HG03060 (cell line): ENCODE measurements around the gene GPR21.

ENCODE experiments used
- ATAC-seq: cut with Tn5 transposase; IDR thresholded peaks from one replicate; pipeline ENCODE4 v1.9.1; 2021; ENCODE audit warnings: low read depth, moderate number of reproducible peaks; ENCODE audit not compliant: unreplicated experiment

GPR21 gene

GRCh38 chr9:123062351-123063176 is 29.1 kb downstream of the GPR21 start:
- no peak for ATAC-seq

GRCh38 chr9:123063177-123063598 is 29.7 kb downstream of the GPR21 start:
- ATAC-seq: no peak

- ATAC-seq: no peak
Observed at GRCh38 chr9:123063896-123064295, 30.4 kb downstream of the GPR21 start.

- no peak for ATAC-seq
Observed at GRCh38 chr9:123064716-123065115, 31.2 kb downstream of the GPR21 start.

DNA sequence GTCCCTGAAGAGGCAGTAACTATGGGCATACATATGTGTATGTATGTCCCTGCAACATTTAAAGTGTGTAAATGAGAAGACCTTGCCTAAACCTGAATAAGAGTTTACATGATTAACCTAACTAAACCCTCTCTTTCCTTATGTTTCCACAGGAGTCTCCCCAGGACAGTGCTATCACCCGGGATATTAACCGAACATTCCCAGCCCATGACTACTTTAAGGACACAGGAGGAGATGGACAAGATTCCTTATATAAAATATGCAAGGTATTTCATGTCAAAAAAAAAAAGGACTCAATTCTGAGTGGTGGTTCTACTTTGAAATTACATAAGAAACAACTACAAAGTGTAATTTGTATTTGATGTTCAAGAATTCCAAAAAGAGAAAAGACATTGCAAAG is 31.7 kb downstream of the GPR21 start:
- ATAC-seq: no peak

DNA sequence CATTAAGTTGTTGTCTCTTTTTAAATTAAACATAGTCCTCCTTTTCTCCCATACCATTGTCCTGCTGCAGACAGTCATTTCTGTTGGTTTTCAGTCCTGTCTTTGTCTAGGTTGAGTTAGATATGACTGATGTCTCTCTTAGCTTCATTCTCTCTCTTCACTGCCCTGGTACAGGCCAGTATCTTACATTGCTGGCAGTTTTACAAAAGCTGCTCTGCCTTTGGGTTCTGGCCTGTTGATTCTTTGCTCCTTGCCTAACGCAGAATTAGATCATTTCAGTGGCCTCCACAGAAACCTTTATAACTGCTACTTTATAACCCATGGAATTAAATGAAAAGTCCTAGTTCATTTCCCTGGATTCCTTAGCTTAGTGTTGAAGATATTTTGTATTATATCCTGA is 33.7 kb downstream of the GPR21 start:
- ATAC-seq: no peak

GRCh38 chr9:123069010-123069481 is 35.6 kb downstream of the GPR21 start:
- ATAC-seq: no peak

- no peak for ATAC-seq
Observed at GRCh38 chr9:123070198-123070597, 36.7 kb downstream of the GPR21 start.

DNA sequence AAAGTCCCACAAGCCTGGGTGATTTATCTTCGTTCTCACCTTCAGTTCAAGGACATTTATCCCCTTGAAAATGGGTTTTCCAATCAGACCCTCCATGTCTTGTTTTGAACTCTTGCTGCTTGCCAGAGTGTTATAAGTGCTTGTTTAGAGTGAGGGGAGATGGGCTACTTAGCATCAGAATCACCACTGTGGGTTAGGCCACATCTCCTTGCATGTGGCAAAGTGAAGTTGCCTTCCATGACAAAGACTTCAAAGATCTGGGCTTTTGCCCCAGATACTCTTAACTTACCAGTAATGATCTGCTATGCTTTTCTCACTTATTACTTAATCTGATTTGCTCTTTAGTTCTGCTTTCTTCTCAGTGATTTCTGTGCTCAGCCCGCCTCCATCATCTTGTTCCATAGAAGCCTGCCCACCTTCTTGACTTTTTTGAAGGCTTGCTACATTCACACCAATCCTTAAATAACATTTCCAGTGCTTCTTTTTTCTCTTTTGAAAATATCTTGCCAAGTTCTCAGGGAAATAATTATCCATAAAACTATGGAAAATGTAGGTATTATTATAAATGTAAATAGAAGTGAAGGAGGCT is 39.0 kb downstream of the GPR21 start:
- no peak for ATAC-seq

- no peak for ATAC-seq
Observed at GRCh38 chr9:123073441-123073840, 40.0 kb downstream of the GPR21 start.

DNA sequence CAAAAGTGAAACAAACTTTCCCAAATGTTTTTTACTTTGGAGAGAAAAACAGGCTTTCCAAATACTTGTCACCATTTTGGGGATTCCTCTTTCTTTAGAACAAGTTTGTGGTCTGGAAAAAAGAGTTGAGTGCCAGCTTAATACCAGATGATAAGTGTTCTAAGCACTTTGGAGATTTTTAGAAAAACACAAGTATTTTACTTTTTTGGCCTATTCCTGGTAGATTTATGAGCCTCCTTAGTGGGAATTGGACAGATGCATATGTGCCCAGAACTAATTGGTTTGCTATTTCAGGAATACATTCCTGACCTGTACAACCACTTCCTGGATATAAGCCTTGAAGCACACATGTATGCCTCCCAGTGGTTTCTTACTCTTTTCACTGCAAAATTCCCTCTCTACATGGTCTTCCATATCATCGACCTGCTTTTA is 40.5 kb downstream of the GPR21 start:
- ATAC-seq: no peak

DNA sequence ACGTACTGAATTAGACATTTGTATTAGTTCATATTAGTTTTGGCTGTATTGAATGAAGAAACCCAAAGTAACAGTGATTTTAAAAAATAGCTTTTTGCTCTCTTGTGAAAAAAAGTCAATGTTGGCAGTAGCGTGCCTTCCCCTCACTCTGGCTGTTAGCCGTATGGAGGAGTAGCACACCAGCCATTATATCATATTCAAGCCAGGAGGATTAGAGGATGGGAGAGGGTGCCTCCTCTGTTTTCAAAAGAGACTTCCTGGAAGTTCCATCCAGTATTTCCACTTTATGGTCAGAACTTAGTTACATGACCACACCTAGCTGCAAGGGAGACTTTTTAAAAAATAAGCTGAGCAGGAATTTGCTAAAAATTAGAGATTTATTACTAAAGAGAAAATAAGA is 41.2 kb downstream of the GPR21 start:
- ATAC-seq: no peak

GRCh38 chr9:123080444-123080843 is 47.0 kb downstream of the GPR21 start:
- ATAC-seq: no peak

DNA sequence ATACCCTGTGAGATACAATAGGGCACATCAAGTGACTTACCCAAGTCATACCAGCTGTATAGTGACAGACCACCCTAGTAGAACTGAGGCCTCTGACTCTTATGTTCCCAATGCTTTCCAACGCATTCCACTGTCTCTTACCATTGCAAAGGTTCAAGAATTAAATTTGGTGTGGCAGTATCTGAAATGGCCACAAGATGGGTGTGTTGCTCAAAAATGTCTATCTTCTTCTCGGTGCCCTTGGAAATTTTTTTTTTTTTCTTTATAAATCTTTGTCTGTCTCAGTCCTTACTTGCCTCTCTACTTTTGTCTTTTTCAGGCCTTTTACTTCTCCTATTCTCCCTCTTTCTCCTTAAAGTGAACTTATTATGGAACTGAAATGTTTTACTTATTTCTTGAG is 48.4 kb downstream of the GPR21 start:
- no peak for ATAC-seq

GRCh38 chr9:123083680-123084079 is 50.2 kb downstream of the GPR21 start:
- ATAC-seq: no peak

- no peak for ATAC-seq
Observed at GRCh38 chr9:123084256-123084655, 50.8 kb downstream of the GPR21 start.
